Adrenal gland (tissue), 12 donors: Measurements from ENCODE around the gene SIRT3. TPM values are rescaled to one million over a fixed set of nuclear protein-coding genes. Genes with fewer than 3 reads are reported as not detected.
A peak's percentile ranks its signal among the peaks of the same experiment; 100 is the strongest.

Experiments used
- DNase-seq, 7 donors: peaks; one replicate each; pipeline ENCODE4 v3.0.0-alpha.2; 2019 to 2020
- H3K27ac ChIP-seq, 5 donors: fragments of 200-600 bp; sonication (generic) in 4 of 5; 1 replicate in 3 of 5; 2 replicates in 2 of 5; pipeline versions ENCODE4 v1.5.1 to v1.8.0; 2016 to 2020; ENCODE audit warnings: mild to moderate bottlenecking in 1 of 5
- H3K27me3 ChIP-seq: fragments of 200-600 bp; 2 replicates; pipeline ENCODE4 v1.8.0; 2021
- H3K36me3 ChIP-seq, 2 donors: fragments of 200-600 bp; replicated peaks in 1 of 2; 1 replicate in 1 of 2; 2 replicates in 1 of 2; pipeline versions ENCODE4 v1.5.1 to v1.8.0; 2018 to 2022
- H3K4me1 ChIP-seq, 2 donors: fragments of 200-600 bp; replicated peaks in 1 of 2; 1 replicate in 1 of 2; 2 replicates in 1 of 2; pipeline versions ENCODE4 v1.5.1 to v1.8.0; 2018 to 2021
- H3K4me3 ChIP-seq, 4 donors: fragments of 200-600 bp; sonication (generic) in 3 of 4; one replicate each; pipeline ENCODE4 v1.5.1; 2016 to 2018
- H3K9me3 ChIP-seq, 3 donors: fragments of 200-600 bp; sonication (generic) in 1 of 3; replicated peaks in 1 of 3; 1 replicate in 2 of 3; 2 replicates in 1 of 3; pipeline versions ENCODE4 v1.5.1 to v1.8.0; 2016 to 2021
- POLR2A ChIP-seq, 2 donors: fragments of 450-650 bp; IDR thresholded peaks; one replicate each; pipeline ENCODE4 v1.6.1; 2017; ENCODE audit warnings: antibody characterized with exemption in 2 of 2, mild to moderate bottlenecking in 2 of 2, moderate library complexity in 1 of 2
- whole genome bisulfite sequencing, 4 donors: extraction: QIAGEN DNeasy Blood & Tissue Kit in 2 of 4; methylation state at CpG; one replicate each; pipeline versions ENCODE4 v1.1.5 to v1.1.7; 2013 to 2017; 5-methylcytosine and 5-hydroxymethylcytosine counted together
- intact Hi-C, 2 donors: fragments of 100-400 bp; cut with DNase I; formaldehyde crosslinking; loops; one replicate each; pipeline versions ENCODE4 v1.14.1 to v1.15.0; 2022 to 2023
- polyA plus RNA-seq, 3 donors: library from polyadenylated mRNA; stranded (reverse); fragments of 200-250 nt in 2 of 3; fragments of 350-450 nt in 1 of 3; fragmentation: Illumina TruSeq in 1 of 3; extraction: RNeasy Lipid Tissue Mini Kit (QIAGEN cat#74804) in 1 of 3; gene quantifications; one replicate each; pipeline ENCODE4 v1.2.3, GENCODE V29; 2013 to 2014
- total RNA-seq, 9 donors: library from RNA; depleted of rRNA in 4 of 9; stranded (reverse); fragments of >200 nt in 4 of 9; fragments of 120-200 nt in 1 of 9; fragmentation: NEBNext Ultra II Directional in 1 of 9; extraction: Animal tissue kit (Norgen Biotek cat#: 25700) in 1 of 9; gene quantifications; one replicate each; pipeline versions ENCODE4 v1.1.0 to v1.2.4, GENCODE V29; 2013 to 2023
- TF ChIP-seq, protein P1 (sequence below), 6 experiments: fragments of 450-650 bp in 4 of 6; fragments of 200-600 bp in 2 of 6; sonication (generic) in 1 of 6; IDR thresholded peaks; 1 replicate in 5 of 6; 2 replicates in 1 of 6; pipeline versions ENCODE4 v1.5.1 to v1.8.0; 2016 to 2021; ENCODE audit warnings: antibody characterized with exemption in 6 of 6, mild to moderate bottlenecking in 2 of 6, moderate library complexity in 1 of 6
- donor health status: healthy with polysubstance abuse.
- donor health status: Bipolar disorder and iron deficiency.
- donor health status: DM: yes; HTN: yes; CAD: no.
- donor health status: DM: no; HTN: no; CAD: no.
- donor health status: DM: no; HTN: no; CAD: no.
- donor health status: DM: yes; HTN: yes; CAD: no.

The SIRT3 gene
- total and polyA plus RNA-seq, 12 donors = 13.8 to 30.6 (median 23.7) TPM

DNA sequence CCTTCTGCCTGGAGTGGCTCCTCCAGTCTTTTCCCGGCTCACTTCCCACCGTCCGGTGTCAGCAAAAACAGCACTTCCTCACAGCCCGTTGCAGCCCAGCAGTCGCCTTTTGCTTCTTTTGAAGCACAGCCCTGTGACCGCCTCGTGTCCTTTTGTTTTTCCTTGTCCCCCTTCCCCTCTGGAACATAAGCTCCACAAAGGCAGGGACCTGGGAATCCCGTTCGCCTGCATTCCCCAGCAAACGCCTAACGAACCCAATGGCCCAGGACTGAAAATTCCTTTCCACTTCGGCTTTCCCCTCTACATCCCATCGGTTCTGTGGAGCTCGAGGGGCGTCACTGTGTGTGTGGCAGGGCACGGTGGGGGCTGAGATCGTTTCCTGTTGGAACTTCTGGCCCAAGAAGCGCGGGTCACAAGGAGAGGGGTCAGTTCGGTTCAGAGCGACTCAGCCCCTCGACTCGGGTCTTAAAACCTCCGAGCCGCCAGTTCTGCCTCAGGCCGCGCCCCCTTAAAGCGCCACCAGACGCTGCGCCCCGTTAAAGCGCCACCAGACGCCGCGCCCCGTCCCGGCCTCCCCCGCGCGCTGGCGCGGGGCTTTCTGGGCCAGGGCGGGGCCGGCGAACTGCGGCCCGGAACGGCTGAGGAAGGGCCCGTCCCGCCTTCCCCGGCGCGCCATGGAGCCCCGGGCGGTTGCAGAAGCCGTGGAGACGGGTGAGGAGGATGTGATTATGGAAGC is 27.8 kb downstream of the SIRT3 start:
- Histone ChIP-seq H3K9me3 (no peaks in the 10 kb centered on the region), H3K4me1 (peaks cover 19 to 44% of the 10 kb centered on the region in 2 donors), H3K36me3 (peaks cover 0 to 60% of the 10 kb centered on the region in 2 donors), H3K4me3 (peak overlapping the region; percentile 36 to 98 (median 70)), H3K27me3 (no peaks in the 10 kb centered on the region), H3K27ac (peak overlapping the region; percentile 97 to 99 (median 99))
- peak; percentile 60 to 78 for TF ChIP-seq POLR2A (IDR thresholded peaks at IDR 0.05)
- TF ChIP-seq, protein P1, sequence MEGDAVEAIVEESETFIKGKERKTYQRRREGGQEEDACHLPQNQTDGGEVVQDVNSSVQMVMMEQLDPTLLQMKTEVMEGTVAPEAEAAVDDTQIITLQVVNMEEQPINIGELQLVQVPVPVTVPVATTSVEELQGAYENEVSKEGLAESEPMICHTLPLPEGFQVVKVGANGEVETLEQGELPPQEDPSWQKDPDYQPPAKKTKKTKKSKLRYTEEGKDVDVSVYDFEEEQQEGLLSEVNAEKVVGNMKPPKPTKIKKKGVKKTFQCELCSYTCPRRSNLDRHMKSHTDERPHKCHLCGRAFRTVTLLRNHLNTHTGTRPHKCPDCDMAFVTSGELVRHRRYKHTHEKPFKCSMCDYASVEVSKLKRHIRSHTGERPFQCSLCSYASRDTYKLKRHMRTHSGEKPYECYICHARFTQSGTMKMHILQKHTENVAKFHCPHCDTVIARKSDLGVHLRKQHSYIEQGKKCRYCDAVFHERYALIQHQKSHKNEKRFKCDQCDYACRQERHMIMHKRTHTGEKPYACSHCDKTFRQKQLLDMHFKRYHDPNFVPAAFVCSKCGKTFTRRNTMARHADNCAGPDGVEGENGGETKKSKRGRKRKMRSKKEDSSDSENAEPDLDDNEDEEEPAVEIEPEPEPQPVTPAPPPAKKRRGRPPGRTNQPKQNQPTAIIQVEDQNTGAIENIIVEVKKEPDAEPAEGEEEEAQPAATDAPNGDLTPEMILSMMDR (IDR thresholded peaks at IDR 0.05) = no peak
- intact Hi-C loops = no loop called here
- peak; percentile 75 to 89 (median 83) for DNase-seq
- WGBS, 4 donors = 0 to 1% (median 1%) methylated on average over 29 to 57 of the region's 57 CpGs

DNA sequence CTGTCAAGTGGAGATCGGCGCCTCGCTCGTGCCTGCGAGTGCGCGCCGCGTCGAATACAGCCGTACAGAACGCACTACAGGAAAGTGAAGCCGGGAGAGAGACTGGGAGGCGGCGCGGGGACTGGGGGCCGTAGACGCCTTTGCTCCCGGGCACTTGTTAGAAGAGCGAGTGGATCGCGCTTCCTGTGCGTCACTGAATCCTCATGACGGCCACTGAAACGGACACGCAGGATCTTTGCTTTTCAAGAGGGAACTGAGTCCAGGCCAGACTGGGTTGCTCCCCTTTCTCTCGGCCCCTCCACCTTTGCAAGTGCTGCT is 28.3 kb downstream of the SIRT3 start:
- whole genome bisulfite sequencing, 4 donors = 0 to 5% (median 0%) methylated on average over 4 to 27 of the region's 27 CpGs
- no peak for TF ChIP-seq POLR2A (IDR thresholded peaks at IDR 0.05)
- TF ChIP-seq, protein P1 (IDR thresholded peaks at IDR 0.05) = no peak
- Histone ChIP-seq H3K36me3 (peaks cover 0 to 60% of the 10 kb centered on the region in 2 donors), H3K4me1 (peaks cover 19 to 44% of the 10 kb centered on the region in 2 donors), H3K4me3 (peak overlapping the region; percentile 36 to 98 (median 70)), H3K27ac (peak overlapping the region; percentile 97 to 99 (median 99)), H3K9me3 (no peaks in the 10 kb centered on the region), H3K27me3 (no peaks in the 10 kb centered on the region)
- intact Hi-C loops = no loop called here
- DNase-seq = peak in 6 of 7 donors; percentile 60 to 85 (median 64)

- Histone ChIP-seq H3K4me1 (peaks cover 19 to 48% of the 10 kb centered on the region in 2 donors), H3K4me3 (peak within 1 kb of the TSS; percentile 48 to 98 (median 86)), H3K27ac (peak within 1 kb of the TSS; percentile 97 to 99 (median 99)), H3K9me3 (no peaks in the 10 kb centered on the region), H3K27me3 (no peaks in the 10 kb centered on the region), H3K36me3 (peaks cover 0 to 55% of the 10 kb centered on the region in 2 donors)
- 0 to 1% (median 1%) methylated on average over 2 to 63 of the region's 63 CpGs for WGBS, 4 donors
- TF ChIP-seq, protein P1 (IDR thresholded peaks at IDR 0.05) = peak in 1 of 6 experiments; percentile 8
- TF ChIP-seq POLR2A (IDR thresholded peaks at IDR 0.05) = peak; percentile 68 to 92
- DNase-seq = peak; percentile 93 to 98 (median 96)
- intact Hi-C loops = no loop called here
These were observed 28.8 kb downstream of the SIRT3 start, which contains the start of the genes BET1L and RIC8A for GRCh38 chr11:207208-207862. BET1L (minus strand) TSS chr11:207399; CDS start chr11:207321, 78 bp downstream. RIC8A (plus strand) TSS chr11:207708; CDS start chr11:208855, 1,147 bp downstream.

GRCh38 chr11:206526-207207 is 29.5 kb downstream of the SIRT3 start:
- DNase-seq = peak in 5 of 7 donors; percentile 38 to 68 (median 44)
- 2 to 4% (median 2%) methylated on average over 11 to 39 of the region's 39 CpGs for WGBS, 4 donors
- H3K4me1 ChIP-seq = peaks cover 19 to 51% of the 10 kb centered on the region in 2 donors

More at GRCh38 chr11:206526-207207, 29.5 kb downstream of the SIRT3 start:
- intact Hi-C loops = no loop called here
- Histone ChIP-seq H3K4me3 (peak overlapping the region; percentile 9 to 98 (median 86)), H3K9me3 (no peaks in the 10 kb centered on the region), H3K27me3 (no peaks in the 10 kb centered on the region), H3K27ac (peak overlapping the region; percentile 97 to 99 (median 99)), H3K36me3 (peaks cover 0 to 49% of the 10 kb centered on the region in 2 donors)
- TF ChIP-seq, protein P1 (IDR thresholded peaks at IDR 0.05) = no peak
- no peak for TF ChIP-seq POLR2A (IDR thresholded peaks at IDR 0.05)
